ENCODE data around the gene CCL13. TPM values are rescaled to one million over a fixed set of nuclear protein-coding genes. Genes with fewer than 3 reads are reported as not detected.

The CCL13 gene
- total and polyA plus RNA-seq, 2 of the 8 experiments (the other 6 are each of a cell fraction or from before 2014, with no cell fraction given), result not detected

GRCh38 chr17:34384822-34385605, 28.7 kb downstream of the CCL13 start:
- CTCF ChIA-PET (ENCODE audit: partially characterized antibody), result interaction anchor here (1.2 to 4.3 kb wide), 4 partner anchors 20 to 68 kb away, joined by 3 to 30 read pairs (median 3); partner anchors contain the start of gene CCL1
- H3K27me3 ChIP-seq (replicated peaks in 1 of 4; ENCODE audit: control insufficient read depth in 3 of 4, extremely low read depth in 1 of 4, insufficient read depth in 3 of 4, low read length in 3 of 4), result no peaks in the 10 kb centered on the region; a peak in 1 of 7 replicates
- H4K5ac ChIP-seq (ENCODE audit: insufficient read length, low read depth, low read length), result no peak overlapping the region
- no peaks in the 10 kb centered on the region for H3K9me3 ChIP-seq (ENCODE audit: insufficient read depth in 2 of 2, low read depth in 1 of 2, low read length in 1 of 2)
- WGBS, 2 experiments (ENCODE audit: extremely low coverage in 1 of 2, insufficient coverage in 1 of 2, insufficient read length in 1 of 2, insufficient replicate concordance in 2 of 2, low coverage in 1 of 2, low lambda C conversion rate in 2 of 2, missing lambda C conversion rate in 1 of 2), result 79% methylated on average over 9 of the region's 9 CpGs; no CpG with 5 or more reads in 1 of the 2 experiments
- no peak overlapping the region for H3K56ac ChIP-seq (replicated peaks; ENCODE audit: insufficient read length, low read depth, low read length)
- H4K20me1 ChIP-seq (replicated peaks in 1 of 2; ENCODE audit: control insufficient read depth in 1 of 2, insufficient read depth in 2 of 2, low read length in 2 of 2), result no peaks in the 10 kb centered on the region
- no peaks in the 10 kb centered on the region for H3K4me1 ChIP-seq (replicated peaks in 1 of 4; ENCODE audit: control insufficient read depth in 3 of 4, insufficient read depth in 4 of 4, low read length in 3 of 4)
- DNase-seq (ENCODE audit: low read depth in 1 of 2, low spot score in 2 of 2), result no peak
- H4K91ac ChIP-seq (replicated peaks; ENCODE audit: insufficient read length, low read length), result no peak overlapping the region
- FAIRE-seq, result no peak
- H3K79me1 ChIP-seq (ENCODE audit: low read depth, low read length), result no peaks in the 10 kb centered on the region
- H3K18ac ChIP-seq (ENCODE audit: extremely low read depth, low read length), result no peak overlapping the region
- no peaks in the 10 kb centered on the region for H3K79me2 ChIP-seq (ENCODE audit: control insufficient read depth in 1 of 2, insufficient read depth in 2 of 2, low read length in 2 of 2)
- no peak overlapping the region for H2BK5ac ChIP-seq (ENCODE audit: low read depth, low read length)
- H2AFZ ChIP-seq (ENCODE audit: low read length), result no peak overlapping the region
- H2BK20ac ChIP-seq (ENCODE audit: low read length), result no peak overlapping the region
- H3K36me3 ChIP-seq (ENCODE audit: control insufficient read depth in 2 of 4, insufficient read depth in 4 of 4, low read length in 3 of 4), result no peaks in the 10 kb centered on the region
- H3K23ac ChIP-seq (ENCODE audit: insufficient read length), result no peak overlapping the region
- POLR2A ChIA-PET (ENCODE audit: partially characterized antibody), result interaction anchor here (1.0 kb wide), 1 partner anchor 10 kb away, joined by 3 read pairs; no protein-coding TSS in a partner anchor
- no peak overlapping the region for H3K4me3 ChIP-seq (ENCODE audit: extremely low read depth in 1 of 4, insufficient read depth in 2 of 4, low read depth in 3 of 4, low read length in 4 of 4)
- H3K4me2 ChIP-seq (ENCODE audit: insufficient read depth in 1 of 2, low read depth in 2 of 2, low read length in 2 of 2), result no peak overlapping the region
- H3K9ac ChIP-seq (replicated peaks in 1 of 4; ENCODE audit: extremely low read depth in 1 of 4, low read depth in 3 of 4, low read length in 3 of 4), result no peak overlapping the region
- no peak overlapping the region for H2BK120ac ChIP-seq (replicated peaks; ENCODE audit: low read depth, low read length)
- no peak overlapping the region for H3K4ac ChIP-seq (replicated peaks; ENCODE audit: insufficient read length, low read depth, low read length)
- H3K23me2 ChIP-seq (ENCODE audit: low read depth, low read length), result no peaks in the 10 kb centered on the region
- H4K8ac ChIP-seq (ENCODE audit: extremely low read depth, insufficient read depth, low read length), result no peak overlapping the region
- H3K14ac ChIP-seq (ENCODE audit: insufficient read length), result no peak overlapping the region
- H3K27ac ChIP-seq (ENCODE audit: low read depth, low read length), result no peak overlapping the region
- H2BK12ac ChIP-seq (ENCODE audit: low read depth, low read length), result no peak overlapping the region
- no peak overlapping the region for H2BK15ac ChIP-seq (ENCODE audit: low read length)
- H2AK5ac ChIP-seq (ENCODE audit: low read depth, low read length), result no peak overlapping the region
- no peak for TF ChIP-seq HDAC2 (IDR thresholded peaks at IDR 0.05; ENCODE audit: borderline replicate concordance in 1 of 2, low read depth in 2 of 2, low read length in 2 of 2)
- TF ChIP-seq ASH2L (IDR thresholded peaks at IDR 0.05; ENCODE audit: low read length), result no peak
- no peak for TF ChIP-seq CREB1 (IDR thresholded peaks at IDR 0.05)
- no peak for TF ChIP-seq RXRA (IDR thresholded peaks at IDR 0.05; ENCODE audit: insufficient read depth, low read depth, low read length)
- TF ChIP-seq FOSL1 (IDR thresholded peaks at IDR 0.05; ENCODE audit: insufficient read depth, low read depth, low read length), result no peak
- no peak for TF ChIP-seq BCL11A (IDR thresholded peaks at IDR 0.05; ENCODE audit: low read depth in 2 of 2, low read length in 2 of 2)
- no peak for TF ChIP-seq RNF2 (IDR thresholded peaks at IDR 0.05; ENCODE audit: borderline replicate concordance, low read depth, low read length, missing control alignments, poor library complexity, severe bottlenecking)
- no peak for TF ChIP-seq SRF (IDR thresholded peaks at IDR 0.05; ENCODE audit: low read depth, low read length)
- no peak for TF ChIP-seq SP2 (IDR thresholded peaks at IDR 0.05; ENCODE audit: low read length)
- TF ChIP-seq CEBPB (IDR thresholded peaks at IDR 0.05; ENCODE audit: low read depth, low read length), result no peak
- no peak for TF ChIP-seq KDM5A (IDR thresholded peaks at IDR 0.05; ENCODE audit: low read length)
- TF ChIP-seq CHD2 (IDR thresholded peaks at IDR 0.05; ENCODE audit: low read length), result no peak
- no peak for TF ChIP-seq SIN3A (conservative IDR thresholded peaks at IDR 0.05 in 1 of 2, IDR thresholded peaks at IDR 0.05 in 1 of 2; ENCODE audit: low read depth in 1 of 2, low read length in 2 of 2)
